Endothelial cell of umbilical vein (primary cell): ENCODE results near the gene JPT2. TPM values are rescaled to one million over a fixed set of nuclear protein-coding genes. Genes with fewer than 3 reads are reported as not detected.

Experiments used
- BruUV-seq: library from RNA; stranded (reverse); fragments of 400-500 nt; replicated peaks from 2 replicates; lab custom pipeline; 2021; lab: Mats Ljungman, UMichigan
- CTCF ChIA-PET: fragments of 300-600, 350-600 bp; sonication (Branson Sonifier 250); formaldehyde crosslinking; loops from one replicate; lab custom pipeline; 2021; ENCODE audit warnings: antibody characterized with exemption, inconsistent platforms; lab: Charles Lee
- POLR2A ChIA-PET: fragments of 300-600, 350-600 bp; sonication (Branson Sonifier 250); formaldehyde crosslinking; loops from one replicate; lab custom pipeline; 2021; ENCODE audit warnings: antibody characterized with exemption, inconsistent platforms; lab: Charles Lee
- DNase-seq: peaks from one replicate; pipeline ENCODE4 v3.0.0-alpha.2; 2011; ENCODE audit warnings: low read depth, low spot score
- FAIRE-seq: peaks from 2 replicates; lab custom pipeline; 2011; peaks lifted over from hg19 to GRCh38; lab: Jason Lieb, UNC
- H2AFZ ChIP-seq: 2 replicates; pipeline ENCODE4 v1.6.0; 2012; ENCODE audit warnings: low read depth, low read length, control low read depth, inconsistent platforms
- H3K27ac ChIP-seq: 2 replicates; pipeline ENCODE4 v1.5.1; 2011; ENCODE audit warnings: low read depth, mild to moderate bottlenecking, control low read depth, low read length, moderate library complexity; ENCODE audit not compliant: insufficient read depth
- H3K27me3 ChIP-seq, 2 experiments: 2 replicates each; pipeline versions ENCODE4 v1.6.0 to v1.6.1; 2011; ENCODE audit warnings: low read length in 2 of 2, mixed read lengths in 1 of 2; ENCODE audit not compliant: control insufficient read depth in 2 of 2, insufficient read depth in 2 of 2
- H3K36me3 ChIP-seq, 2 experiments: 2 replicates in 1 of 2; 3 replicates in 1 of 2; pipeline ENCODE4 v1.5.1; 2011; ENCODE audit warnings: low read length in 2 of 2, mild to moderate bottlenecking in 1 of 2, moderate library complexity in 1 of 2; ENCODE audit not compliant: control insufficient read depth in 2 of 2, insufficient read depth in 2 of 2; ENCODE audit errors: extremely low read depth in 1 of 2
- H3K4me1 ChIP-seq: 3 replicates; pipeline ENCODE4 v1.5.1; 2011; ENCODE audit warnings: mild to moderate bottlenecking, low read length; ENCODE audit not compliant: control insufficient read depth, insufficient read depth; ENCODE audit errors: extremely low read depth
- H3K4me2 ChIP-seq: 2 replicates; pipeline ENCODE4 v1.6.1; 2011; ENCODE audit warnings: low read length, control low read depth, mixed read lengths; ENCODE audit not compliant: insufficient read depth
- H3K4me3 ChIP-seq, 3 experiments: fragments of 200-600 bp in 1 of 3; sonication (generic), shearing (Covaris generic) in 1 of 3; replicated peaks in 1 of 3; 2 replicates each; pipeline ENCODE4 v1.5.1; 2011 to 2016; ENCODE audit warnings: control low read depth in 3 of 3, low read length in 3 of 3, mild to moderate bottlenecking in 2 of 3, inconsistent platforms in 1 of 3, low read depth in 1 of 3, moderate library complexity in 1 of 3; ENCODE audit not compliant: insufficient read depth in 1 of 3
- H3K79me2 ChIP-seq: 2 replicates; pipeline ENCODE4 v1.6.0; 2012; ENCODE audit warnings: low read length, inconsistent platforms; ENCODE audit not compliant: control insufficient read depth, insufficient read depth
- H3K9ac ChIP-seq: replicated peaks from 2 replicates; pipeline ENCODE3; 2011; ENCODE audit warnings: low read length, control low read depth; ENCODE audit not compliant: insufficient read depth; ENCODE audit errors: extremely low read depth
- H3K9me1 ChIP-seq: replicated peaks from 3 replicates; pipeline ENCODE4 v1.6.0; 2011; ENCODE audit warnings: mild to moderate bottlenecking, low read length; ENCODE audit not compliant: control insufficient read depth, insufficient read depth; ENCODE audit errors: extremely low read depth
- H3K9me3 ChIP-seq: replicated peaks from 2 replicates; pipeline ENCODE4 v1.5.1; 2012; ENCODE audit warnings: low read length, inconsistent platforms; ENCODE audit not compliant: control insufficient read depth, insufficient read depth
- H4K20me1 ChIP-seq: replicated peaks from 2 replicates; pipeline ENCODE3; 2011; ENCODE audit warnings: mild to moderate bottlenecking, low read length; ENCODE audit not compliant: control insufficient read depth, insufficient read depth; ENCODE audit errors: extremely low read depth
- CTCF ChIP-seq, 2 donors: IDR thresholded peaks; 1 replicate in 1 of 2; 2 replicates in 1 of 2; pipeline ENCODE4 v1.5.1; 2011; ENCODE audit warnings: low read length in 2 of 2, mild to moderate bottlenecking in 2 of 2, moderate library complexity in 2 of 2, control low read depth in 1 of 2, inconsistent platforms in 1 of 2, low read depth in 1 of 2; ENCODE audit not compliant: insufficient read depth in 1 of 2; ENCODE audit errors: extremely low read depth in 1 of 2
- EZH2 ChIP-seq: IDR thresholded peaks from 2 replicates; pipeline ENCODE4 v1.6.1; 2012; ENCODE audit warnings: borderline replicate concordance, low read depth, mild to moderate bottlenecking, moderate library complexity, low read length, inconsistent platforms; ENCODE audit not compliant: severe bottlenecking
- FOS ChIP-seq: IDR thresholded peaks from 2 replicates; pipeline ENCODE4 v1.6.1; 2011; ENCODE audit warnings: mild to moderate bottlenecking, low read length, moderate library complexity, borderline replicate concordance; ENCODE audit not compliant: insufficient read depth
- GATA2 ChIP-seq: IDR thresholded peaks from 2 replicates; pipeline ENCODE4 v1.7.0; 2011; ENCODE audit warnings: low read depth, mild to moderate bottlenecking, moderate library complexity, mixed read lengths, low read length; ENCODE audit not compliant: insufficient read length, insufficient read depth
- JUN ChIP-seq: IDR thresholded peaks from 2 replicates; pipeline ENCODE4 v1.6.1; 2011; ENCODE audit warnings: borderline replicate concordance, low read depth; ENCODE audit not compliant: insufficient read length, insufficient read depth
- MAX ChIP-seq: IDR thresholded peaks from 2 replicates; pipeline ENCODE4 v1.6.1; 2011; ENCODE audit not compliant: insufficient read depth, insufficient read length
- MYC ChIP-seq: IDR thresholded peaks from one replicate; pipeline ENCODE4 v1.6.1; 2011; ENCODE audit warnings: mild to moderate bottlenecking, low read depth, low read length
- POLR2A ChIP-seq: IDR thresholded peaks from 2 replicates; pipeline ENCODE4 v1.6.1; 2012; ENCODE audit warnings: low read depth, mild to moderate bottlenecking, control low read depth, low read length
- POLR2AphosphoS5 ChIP-seq: IDR thresholded peaks from 2 replicates; pipeline ENCODE4 v1.6.1; 2012; ENCODE audit warnings: low read depth, mild to moderate bottlenecking, control low read depth, low read length, moderate library complexity; ENCODE audit not compliant: insufficient read depth
- dilution Hi-C: fragments of 300-500 bp; cut with MboI; formaldehyde crosslinking; loops from one replicate; pipeline ENCODE4 v1.15.0; 2019; ENCODE audit warnings: low sequenced_read_pairs; ENCODE audit not compliant: extremely low pct_ligation_motif_present
- intact Hi-C: fragments of 100-400 bp; cut with micrococcal nuclease; formaldehyde crosslinking; loops from one replicate; pipeline ENCODE4 v1.10.0; 2022
- polyA plus RNA-seq, 4 experiments: library from polyadenylated mRNA; depleted of rRNA in 3 of 4; stranded (reverse) in 3 of 4; unstranded in 1 of 4; fragments of >200 nt; gene quantifications; 2 replicates each; pipeline versions ENCODE4 v1.2.1 to v1.2.3, GENCODE V29; 2011 to 2012; ENCODE audit warnings: missing spikeins in 1 of 4
- total RNA-seq: library from RNA; stranded (reverse); gene quantifications from 2 replicates; pipeline ENCODE4 v1.2.3, GENCODE V29; 2021

Gene JPT2
- total and polyA plus RNA-seq, 2 donors (not counting 3 experiments of a cell fraction or from before 2014, with no cell fraction given) = 35.8 to 93.3 TPM

- Histone ChIP-seq H3K4me2 (no peak overlapping the region), H3K9ac (no peak overlapping the region), H2AFZ (no peak overlapping the region), H3K27me3 (no peaks in the 10 kb centered on the region), H3K4me1 (no peaks in the 10 kb centered on the region), H3K27ac (no peak overlapping the region), H3K9me3 (no peaks in the 10 kb centered on the region), H3K36me3 (peaks cover 7 to 33% of the 10 kb centered on the region in 2 experiments), H3K4me3 (no peak overlapping the region), H3K79me2 (peaks cover 7% of the 10 kb centered on the region), H3K9me1 (no peaks in the 10 kb centered on the region), H4K20me1 (no peaks in the 10 kb centered on the region)
- ChIA-PET CTCF (no interaction called here), POLR2A (no interaction called here)
- BruUV-seq = no TSS peak
- no peak for FAIRE-seq
- no peak for DNase-seq
- dilution Hi-C loops = no loop called here
- intact Hi-C loops = no loop called here
- TF ChIP-seq FOS (no peak), GATA2 (no peak), EZH2 (no peak), MAX (no peak), POLR2AphosphoS5 (no peak)
Observed at GRCh38 chr16:1645914-1646525, 32.1 kb upstream of the JPT2 start.

GRCh38 chr16:1647856-1648255 lies 30.2 kb upstream of the JPT2 start:
- Histone ChIP-seq H3K36me3 (peaks cover 0 to 31% of the 10 kb centered on the region in 2 experiments), H3K4me2 (no peak overlapping the region), H3K9me3 (no peaks in the 10 kb centered on the region), H3K9me1 (no peaks in the 10 kb centered on the region), H2AFZ (no peak overlapping the region), H3K4me1 (no peaks in the 10 kb centered on the region), H3K4me3 (no peak overlapping the region), H3K79me2 (peaks cover 7% of the 10 kb centered on the region), H3K27me3 (no peaks in the 10 kb centered on the region), H3K9ac (no peak overlapping the region), H3K27ac (no peak overlapping the region), H4K20me1 (no peaks in the 10 kb centered on the region)
- TF ChIP-seq EZH2 = no peak
- no peak for TF ChIP-seq MAX
- TF ChIP-seq POLR2A = no peak
- TF ChIP-seq JUN = no peak
- no peak for TF ChIP-seq MYC
- TF ChIP-seq FOS = no peak
- no peak for TF ChIP-seq CTCF (IDR thresholded peaks at IDR 0.05; ENCODE audit: extremely low read depth in 1 of 2, insufficient read depth in 1 of 2, low read depth in 1 of 2, low read length in 2 of 2)
- TF ChIP-seq GATA2 = no peak
- no peak for TF ChIP-seq POLR2AphosphoS5
- no peak for DNase-seq
- dilution Hi-C loops (no loop called here), intact Hi-C loops (no loop called here)
- no peak for FAIRE-seq
- POLR2A ChIA-PET = no interaction called here
- no TSS peak for BruUV-seq
- CTCF ChIA-PET = interaction anchor here (0.8 to 1.3 kb wide), 4 partner anchors 58 to 154 kb away, joined by 3 to 4 read pairs (median 3); partner anchors contain the start of gene MAPK8IP3
